Hypothalamus (tissue), 51 donors: ENCODE measurements around the gene DGKZ.
"Not testable (repeated sequence)": the region's sequence is repeated elsewhere in the genome, so short reads cannot be mapped to it uniquely, and the experiment has no call there.

ENCODE experiments used
- DNase-seq, 51 donors: peaks; one replicate each; lab custom pipeline; 2025; lab: John Stamatoyannopoulos, UW

Gene DGKZ

DNA sequence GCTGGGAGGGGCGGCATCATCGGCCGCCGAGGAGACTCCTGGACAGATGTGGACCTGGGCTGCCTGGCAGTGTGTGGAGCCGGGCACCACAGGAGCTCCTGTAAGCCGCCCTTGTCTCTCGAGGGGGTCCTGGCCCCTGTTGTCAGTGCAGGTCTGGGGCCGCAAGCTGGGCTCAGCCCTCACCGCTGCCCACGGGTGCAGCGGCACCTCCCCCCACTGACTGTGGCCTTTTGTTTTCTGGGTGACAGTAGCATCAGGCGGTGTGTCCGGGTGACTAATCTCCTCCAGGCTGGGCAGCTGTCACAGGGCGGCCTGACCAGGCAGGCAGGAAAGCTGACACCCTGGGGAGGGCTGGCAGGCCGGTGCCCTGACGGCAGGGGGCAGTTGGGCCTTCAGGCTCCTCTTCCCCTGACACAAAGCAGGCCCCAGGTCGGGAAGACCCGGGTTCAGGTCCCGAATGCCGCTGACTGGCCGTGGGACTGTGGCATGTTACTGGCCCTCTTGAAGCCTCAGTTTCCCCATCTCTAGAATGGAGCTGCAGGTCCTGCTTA, 16.3 kb downstream of the DGKZ start:
- DNase-seq = peak in 40 of 51 donors; percentile 25 to 89 (median 70)

DNA sequence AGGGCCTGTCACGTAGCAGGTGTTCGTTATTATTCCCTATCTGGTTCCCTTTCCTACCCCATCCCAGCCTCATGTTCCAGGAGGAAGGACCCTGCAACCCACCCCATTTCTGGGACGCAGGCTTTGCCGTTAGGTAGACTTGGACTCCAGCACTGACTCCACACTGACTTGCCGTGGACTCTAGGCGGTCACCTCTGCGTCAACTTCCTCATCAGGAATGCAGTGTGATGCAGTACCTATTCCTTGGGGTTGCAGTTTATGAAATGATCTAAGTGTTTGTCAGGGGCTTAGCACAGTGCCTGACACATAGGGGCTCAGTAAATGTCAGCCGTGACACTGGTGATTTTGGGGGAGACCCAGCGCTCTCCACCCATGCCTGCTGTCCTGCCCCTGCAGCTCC, 16.8 kb downstream of the DGKZ start:
- no peak for DNase-seq

DNA sequence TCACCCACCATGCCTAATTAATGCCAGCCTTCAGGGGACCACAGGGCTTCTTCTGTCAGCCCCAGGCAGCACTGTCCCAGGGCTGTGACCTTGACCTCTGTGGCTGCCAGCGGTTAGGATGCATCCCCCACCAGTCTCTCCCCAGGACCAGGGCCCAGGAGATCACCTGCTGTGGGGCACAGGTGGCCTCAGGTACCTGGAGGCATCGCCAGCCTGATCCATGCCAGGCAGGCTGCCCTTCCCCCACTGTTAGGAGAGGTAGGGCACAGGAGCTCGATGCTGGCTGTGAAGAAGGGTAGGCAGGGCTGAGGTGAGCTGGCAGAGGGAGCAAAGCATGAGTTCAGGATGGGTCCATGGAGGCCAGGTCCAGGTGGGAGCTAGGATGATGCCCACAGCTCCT, 17.5 kb downstream of the DGKZ start:
- DNase-seq = no peak

DNA sequence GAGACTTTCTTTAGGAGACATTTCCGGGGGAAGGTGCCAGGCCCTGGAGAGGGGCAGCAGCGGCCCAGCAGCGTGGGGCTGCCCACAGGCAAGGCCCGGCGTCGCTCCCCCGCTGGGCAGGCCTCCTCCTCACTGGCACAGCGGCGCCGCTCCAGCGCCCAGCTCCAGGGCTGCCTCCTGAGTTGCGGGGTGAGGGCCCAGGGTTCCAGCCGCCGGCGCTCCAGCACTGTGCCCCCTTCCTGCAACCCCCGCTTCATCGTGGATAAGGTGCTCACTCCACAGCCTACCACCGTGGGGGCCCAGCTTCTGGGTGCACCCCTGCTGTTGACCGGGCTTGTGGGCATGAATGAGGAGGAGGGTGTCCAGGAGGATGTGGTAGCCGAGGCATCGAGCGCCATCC, 19.0 kb downstream of the DGKZ start:
- DNase-seq = no peak

DNA sequence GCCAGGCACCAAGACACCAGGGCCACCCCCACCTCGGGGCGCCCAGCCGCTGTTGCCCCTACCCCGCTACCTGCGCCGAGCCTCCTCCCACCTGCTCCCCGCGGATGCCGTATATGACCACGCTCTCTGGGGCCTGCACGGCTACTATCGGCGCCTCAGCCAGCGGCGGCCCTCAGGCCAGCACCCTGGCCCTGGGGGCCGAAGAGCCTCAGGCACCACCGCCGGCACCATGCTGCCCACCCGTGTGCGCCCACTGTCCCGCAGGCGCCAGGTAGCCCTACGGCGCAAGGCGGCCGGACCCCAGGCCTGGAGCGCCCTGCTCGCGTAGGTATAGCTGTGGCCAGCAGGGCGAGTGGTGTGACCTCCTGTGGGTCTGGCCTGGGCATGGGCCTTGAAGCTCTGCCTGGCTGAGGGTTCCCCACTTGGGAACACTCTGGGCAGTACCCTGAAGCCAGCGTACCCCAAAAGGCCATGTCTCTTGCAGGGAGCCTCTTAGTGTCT, 19.4 kb downstream of the DGKZ start:
- no peak for DNase-seq

DNA sequence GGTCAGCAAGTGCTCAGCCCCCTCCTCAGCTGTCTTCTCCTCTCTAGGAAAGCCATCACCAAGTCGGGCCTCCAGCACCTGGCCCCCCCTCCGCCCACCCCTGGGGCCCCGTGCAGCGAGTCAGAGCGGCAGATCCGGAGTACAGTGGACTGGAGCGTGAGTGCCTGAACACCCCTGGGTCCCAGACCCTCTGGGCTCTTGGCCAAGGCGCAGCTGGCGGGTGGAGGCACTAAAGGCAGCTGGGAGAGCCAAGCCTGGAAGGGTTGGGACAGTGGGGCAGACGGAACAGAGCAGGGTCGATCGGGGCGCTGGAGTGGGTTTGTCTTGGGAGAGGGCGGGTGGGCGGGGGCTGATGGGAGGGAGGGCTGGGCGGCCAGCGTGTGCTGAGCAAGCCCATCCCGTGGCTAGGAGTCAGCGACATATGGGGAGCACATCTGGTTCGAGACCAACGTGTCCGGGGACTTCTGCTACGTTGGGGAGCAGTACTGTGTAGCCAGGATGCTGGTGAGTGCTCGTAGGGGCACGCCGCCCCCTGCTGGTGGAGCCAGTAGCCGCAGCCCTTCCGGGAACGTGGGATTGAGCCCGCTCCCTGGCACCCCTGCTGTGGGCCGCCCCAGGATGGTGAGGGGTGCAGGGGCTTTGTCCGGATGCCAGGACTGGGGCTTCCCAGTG, 20.1 kb downstream of the DGKZ start:
- peak in 40 of 51 donors; percentile 13 to 82 (median 53) for DNase-seq

DNA sequence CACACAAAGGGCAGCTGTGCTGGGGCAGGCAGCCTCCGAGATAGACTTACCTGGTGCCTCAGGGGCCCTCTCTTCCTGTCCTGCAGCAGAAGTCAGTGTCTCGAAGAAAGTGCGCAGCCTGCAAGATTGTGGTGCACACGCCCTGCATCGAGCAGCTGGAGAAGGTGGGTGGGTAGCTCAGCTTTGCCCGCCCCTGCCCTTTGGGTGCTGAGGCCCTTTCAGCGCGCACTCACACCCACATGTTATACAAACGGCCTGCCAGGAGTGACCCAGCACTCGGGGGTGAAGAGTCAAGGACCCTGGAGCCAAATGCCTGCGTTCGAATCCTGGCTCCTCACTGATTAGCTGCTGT, 20.6 kb downstream of the DGKZ start:
- no peak for DNase-seq

DNA sequence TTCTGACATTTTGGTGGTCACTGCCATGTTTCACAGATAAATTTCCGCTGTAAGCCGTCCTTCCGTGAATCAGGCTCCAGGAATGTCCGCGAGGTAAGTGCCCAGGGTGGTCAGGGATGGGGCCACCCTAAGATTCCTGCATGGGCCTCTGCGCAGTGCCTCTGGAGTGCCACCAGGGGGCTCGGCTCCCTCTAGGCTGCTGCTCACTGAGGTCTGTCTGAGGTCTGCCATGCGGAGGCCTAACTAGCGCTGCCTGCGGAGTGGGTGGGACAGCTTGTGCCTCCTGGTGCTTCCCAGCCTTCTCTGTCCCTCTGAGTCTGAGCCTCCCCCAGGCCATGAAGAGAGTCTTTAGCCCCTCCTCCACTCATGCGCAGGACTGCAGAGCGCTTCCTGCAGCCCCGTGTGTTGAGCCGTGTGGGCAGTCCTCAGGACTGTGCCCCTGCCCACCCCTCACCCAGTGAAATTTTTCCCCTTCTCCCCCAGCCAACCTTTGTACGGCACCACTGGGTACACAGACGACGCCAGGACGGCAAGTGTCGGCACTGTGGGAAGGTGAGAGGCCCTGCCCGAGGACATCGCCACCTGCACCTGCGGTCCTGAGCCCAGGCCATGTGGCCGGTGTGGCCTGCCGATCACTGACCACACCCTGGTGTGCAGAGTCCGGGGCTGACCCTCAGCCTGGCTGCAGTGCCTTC, 22.3 kb downstream of the DGKZ start:
- DNase-seq = peak in 9 of 51 donors; percentile 11 to 34 (median 20)

DNA sequence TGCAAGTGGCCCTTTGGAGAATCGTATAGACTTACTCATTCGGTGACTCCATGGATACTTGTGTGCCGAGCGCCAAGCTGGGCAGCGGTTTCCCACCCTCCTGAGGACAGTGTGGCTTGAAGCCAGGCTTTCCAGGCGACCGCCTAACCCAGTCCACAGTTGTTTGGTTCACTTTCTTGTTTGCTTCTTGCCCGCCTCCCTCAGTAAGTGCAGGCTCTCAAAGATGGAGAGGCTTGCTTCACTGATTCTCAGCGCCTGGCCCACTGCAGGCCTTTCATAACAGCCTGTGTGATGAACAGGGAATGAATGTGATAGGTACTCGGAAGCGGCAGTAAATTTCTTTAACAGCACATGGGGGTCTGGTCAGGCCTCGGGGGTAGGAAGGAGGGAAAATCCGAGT, 23.0 kb downstream of the DGKZ start:
- no peak for DNase-seq

DNA sequence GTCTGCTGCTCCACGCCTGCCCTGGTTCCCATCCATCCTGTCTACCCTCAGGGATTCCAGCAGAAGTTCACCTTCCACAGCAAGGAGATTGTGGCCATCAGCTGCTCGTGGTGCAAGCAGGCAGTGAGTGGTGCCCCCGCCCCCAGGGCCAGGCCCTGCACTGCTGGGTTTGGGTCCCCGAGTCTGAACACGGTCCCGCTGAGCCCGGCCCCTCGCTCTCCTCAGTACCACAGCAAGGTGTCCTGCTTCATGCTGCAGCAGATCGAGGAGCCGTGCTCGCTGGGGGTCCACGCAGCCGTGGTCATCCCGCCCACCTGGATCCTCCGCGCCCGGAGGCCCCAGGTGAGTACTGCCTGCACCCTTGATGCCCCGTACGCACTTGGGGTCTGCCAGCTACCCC, 24.0 kb downstream of the DGKZ start:
- not testable (repeated sequence) for DNase-seq

DNA sequence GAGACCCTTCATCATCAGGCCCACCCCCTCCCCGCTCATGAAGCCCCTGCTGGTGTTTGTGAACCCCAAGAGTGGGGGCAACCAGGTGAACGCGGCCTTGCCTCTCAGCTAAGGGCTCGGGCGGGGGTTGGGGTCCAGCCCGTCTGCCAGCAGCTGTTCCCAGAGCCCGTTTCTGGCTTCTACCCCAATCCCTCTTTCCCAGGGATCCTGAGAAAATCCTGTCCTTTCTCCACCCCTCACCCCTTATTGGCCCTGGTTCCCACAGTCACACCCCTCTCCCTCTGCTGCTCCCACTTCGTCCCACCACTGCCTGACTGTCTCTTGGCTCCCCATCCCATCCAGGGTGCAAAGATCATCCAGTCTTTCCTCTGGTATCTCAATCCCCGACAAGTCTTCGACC, 24.8 kb downstream of the DGKZ start:
- DNase-seq = no peak

DNA sequence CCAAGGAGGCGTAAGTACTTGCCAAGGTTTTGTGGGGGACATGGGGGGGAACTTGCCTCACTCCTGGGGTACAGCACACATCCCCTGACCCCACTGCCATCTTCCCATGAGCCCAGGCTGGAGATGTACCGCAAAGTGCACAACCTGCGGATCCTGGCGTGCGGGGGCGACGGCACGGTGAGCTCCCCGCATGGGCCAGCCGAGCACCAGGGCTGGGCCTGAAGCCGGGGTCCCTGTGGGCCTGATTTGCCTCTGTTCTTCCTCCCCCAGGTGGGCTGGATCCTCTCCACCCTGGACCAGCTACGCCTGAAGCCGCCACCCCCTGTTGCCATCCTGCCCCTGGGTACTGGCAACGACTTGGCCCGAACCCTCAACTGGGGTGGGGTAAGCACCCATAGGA, 25.2 kb downstream of the DGKZ start:
- DNase-seq = not testable (repeated sequence)

DNA sequence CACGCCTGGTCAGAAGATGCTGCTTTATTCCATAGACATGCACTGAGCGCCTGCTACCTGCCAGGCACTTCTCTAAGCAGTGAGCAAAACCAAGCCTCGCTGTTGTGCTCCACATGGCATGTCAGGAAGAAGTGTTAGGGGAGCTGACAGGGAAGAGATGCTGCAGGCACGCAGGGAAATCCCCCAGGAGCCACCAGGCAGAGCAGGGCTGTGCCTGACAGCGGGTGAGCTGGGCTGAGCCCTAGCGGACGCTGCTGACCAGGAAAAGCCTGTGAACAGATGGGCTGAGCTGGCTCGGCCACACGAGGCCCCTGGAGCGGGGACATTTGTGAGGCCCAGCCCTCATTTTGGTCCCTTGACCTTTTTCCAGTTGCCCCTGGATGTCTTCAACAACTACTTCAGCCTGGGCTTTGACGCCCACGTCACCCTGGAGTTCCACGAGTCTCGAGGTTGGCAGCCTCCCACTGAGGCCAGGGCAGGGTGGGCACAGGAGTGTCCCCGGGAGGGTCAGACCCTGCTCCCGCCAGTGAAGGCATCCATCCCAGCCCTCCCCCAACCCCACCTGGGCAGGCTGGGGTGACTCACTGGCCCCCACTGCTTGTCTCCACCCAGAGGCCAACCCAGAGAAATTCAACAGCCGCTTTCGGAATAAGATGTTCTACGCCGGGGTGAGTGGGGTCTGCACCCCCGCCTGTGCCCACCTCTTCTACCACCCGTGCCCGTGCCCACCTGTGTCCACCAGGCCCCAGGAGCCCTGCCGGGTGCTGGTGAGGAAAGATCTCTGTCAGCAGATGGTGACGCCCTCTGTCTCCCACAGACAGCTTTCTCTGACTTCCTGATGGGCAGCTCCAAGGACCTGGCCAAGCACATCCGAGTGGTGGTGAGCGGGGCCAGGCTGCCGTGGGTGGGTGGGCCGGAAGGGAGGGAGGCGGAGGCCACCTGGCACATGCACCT, 26.8 kb downstream of the DGKZ start:
- no peak for DNase-seq

DNA sequence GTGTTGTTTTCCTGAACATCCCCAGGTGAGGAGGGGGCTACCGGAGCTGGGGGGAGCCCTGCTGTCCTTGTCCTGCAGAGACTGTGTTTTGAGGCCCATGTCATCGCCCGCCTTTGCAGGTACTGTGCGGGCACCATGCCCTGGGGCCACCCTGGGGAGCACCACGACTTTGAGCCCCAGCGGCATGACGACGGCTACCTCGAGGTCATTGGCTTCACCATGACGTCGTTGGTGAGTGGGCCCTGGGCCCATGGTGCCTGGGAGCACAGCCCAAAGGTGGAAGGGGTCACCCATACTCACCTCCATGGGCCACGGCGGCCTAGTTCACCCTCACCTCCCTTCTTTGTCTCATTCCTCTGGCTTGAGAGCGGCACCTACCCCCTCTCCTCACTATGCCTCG, 27.6 kb downstream of the DGKZ start:
- no peak for DNase-seq

DNA sequence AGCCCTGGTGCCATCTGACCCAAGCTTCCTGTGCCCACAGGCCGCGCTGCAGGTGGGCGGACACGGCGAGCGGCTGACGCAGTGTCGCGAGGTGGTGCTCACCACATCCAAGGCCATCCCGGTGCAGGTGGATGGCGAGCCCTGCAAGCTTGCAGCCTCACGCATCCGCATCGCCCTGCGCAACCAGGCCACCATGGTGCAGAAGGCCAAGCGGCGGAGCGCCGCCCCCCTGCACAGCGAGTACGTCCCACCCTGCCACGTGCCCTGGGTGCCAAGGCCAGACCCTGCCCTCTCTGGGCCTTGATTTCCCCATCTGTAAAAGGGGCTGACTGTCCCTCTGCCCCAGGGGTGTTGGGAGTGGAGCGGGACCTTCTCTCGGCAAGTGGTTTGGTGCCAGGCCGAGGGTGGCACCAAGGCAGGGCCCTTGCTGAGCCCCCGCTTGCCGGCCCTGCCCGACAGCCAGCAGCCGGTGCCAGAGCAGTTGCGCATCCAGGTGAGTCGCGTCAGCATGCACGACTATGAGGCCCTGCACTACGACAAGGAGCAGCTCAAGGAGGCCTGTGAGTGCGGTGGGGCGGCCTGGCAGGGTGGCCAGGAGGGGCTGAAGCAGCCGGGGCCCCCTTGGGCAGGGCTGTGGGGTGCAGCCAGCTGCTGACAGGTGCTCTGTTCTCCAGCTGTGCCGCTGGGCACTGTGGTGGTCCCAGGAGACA, 28.3 kb downstream of the DGKZ start:
- no peak for DNase-seq

DNA sequence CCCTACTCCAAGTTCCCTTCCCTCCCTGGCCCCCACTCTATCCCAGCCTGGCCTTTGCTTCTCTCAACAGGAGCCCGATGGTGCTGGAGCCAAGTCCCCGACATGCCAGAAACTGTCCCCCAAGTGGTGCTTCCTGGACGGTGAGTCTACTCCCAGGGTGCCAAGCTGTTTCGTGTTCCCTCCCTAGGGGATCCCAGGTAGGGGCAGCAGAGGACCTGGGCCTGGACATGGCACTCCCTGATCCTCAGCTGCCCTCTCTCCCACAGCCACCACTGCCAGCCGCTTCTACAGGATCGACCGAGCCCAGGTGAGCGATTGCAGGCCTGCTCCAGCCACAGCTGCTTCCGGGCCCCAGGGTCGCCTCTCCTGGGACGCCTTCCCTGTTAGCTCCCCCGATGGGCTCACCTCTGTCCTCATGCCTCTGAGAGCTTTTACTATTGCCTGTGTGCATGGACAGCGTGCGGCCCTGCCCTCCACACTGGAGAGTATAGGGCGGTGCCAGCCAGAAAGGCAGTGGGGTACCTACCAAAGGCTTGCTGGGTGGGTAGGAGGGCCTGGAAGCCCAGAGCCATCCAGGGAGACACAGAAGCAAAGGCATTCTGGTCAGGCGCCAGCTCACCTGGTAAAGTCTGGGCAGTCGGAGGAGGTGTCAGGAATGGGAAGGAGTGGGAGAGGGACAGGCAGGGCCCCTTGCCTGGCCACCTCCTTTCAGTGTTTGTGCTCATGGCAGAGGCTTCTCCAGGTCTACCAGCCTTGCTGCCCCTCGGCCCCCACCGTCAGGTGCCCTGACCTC, 29.2 kb downstream of the DGKZ start:
- no peak for DNase-seq

DNA sequence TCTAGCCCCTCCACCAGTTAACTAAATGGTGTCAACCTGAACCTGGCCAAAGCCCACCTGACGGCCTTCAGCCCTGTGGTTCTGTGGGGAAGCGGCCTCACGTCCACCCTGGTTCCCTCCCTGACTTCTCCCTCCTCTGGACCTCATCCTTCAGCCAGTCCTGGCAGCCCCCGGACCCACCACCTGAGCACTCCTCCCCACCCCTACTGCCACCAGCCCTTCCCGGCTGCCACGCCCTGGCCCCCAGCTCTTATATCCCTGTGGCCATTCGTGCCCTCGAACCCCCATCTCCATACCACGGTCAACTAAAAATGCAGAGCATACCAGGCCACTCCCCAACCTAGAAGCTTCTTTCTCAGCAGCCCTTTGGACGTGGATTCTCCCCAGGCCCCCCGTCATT, 30.0 kb downstream of the DGKZ start:
- no peak for DNase-seq

DNA sequence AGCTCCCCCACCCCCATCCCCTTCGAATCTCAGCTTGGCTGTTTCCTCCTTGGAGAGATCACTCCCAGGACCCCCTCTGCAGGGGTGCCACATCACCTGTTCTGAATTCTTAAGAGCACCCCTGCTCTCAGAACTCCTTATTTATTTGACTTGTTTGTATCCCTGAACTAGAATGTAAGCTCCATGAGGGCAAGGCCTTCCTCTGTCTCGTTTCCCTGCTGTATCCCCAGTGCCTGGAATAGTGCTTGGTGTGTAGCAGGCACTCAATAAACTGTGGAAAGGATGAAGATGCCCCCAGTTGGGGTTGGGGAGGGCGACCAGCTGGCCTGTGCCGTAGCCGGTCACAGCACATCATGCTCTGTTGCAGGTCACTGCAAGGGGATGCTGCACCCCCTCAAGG, 30.6 kb downstream of the DGKZ start:
- DNase-seq = no peak

DNA sequence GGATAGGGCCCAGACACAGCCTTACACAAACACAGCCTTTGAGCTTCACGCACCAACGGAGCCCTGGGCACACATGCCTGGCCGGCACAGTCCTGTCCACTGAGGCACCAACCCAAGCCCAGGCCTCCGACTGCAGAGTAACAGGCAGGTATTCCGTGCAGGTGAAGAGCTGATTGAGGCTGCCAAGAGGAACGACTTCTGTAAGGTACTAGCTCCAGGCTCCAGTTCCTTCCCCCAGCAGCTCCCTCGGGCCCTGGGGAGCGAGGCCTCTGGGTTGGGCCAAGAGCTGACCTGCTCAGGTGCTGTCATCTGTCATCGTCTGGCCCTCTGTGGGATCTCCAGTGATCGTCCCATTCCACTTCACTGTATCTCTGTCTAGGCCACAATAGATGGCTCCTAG, 31.0 kb downstream of the DGKZ start:
- DNase-seq = no peak
